ENCODE data around the gene GDF9. TPM values are rescaled to one million over a fixed set of nuclear protein-coding genes. Genes with fewer than 3 reads are reported as not detected.

The GDF9 gene
- total RNA-seq, 1 experiment from 2014 or later = 0.42 TPM

GRCh38 chr5:132901730-132902129 lies 35.5 kb upstream of the GDF9 start (continued):
- no peak for TF ChIP-seq ZNF263 (CRISPR knock-in tag; IDR thresholded peaks at IDR 0.05; ENCODE audit: low read depth)
- TF ChIP-seq, protein P1, sequence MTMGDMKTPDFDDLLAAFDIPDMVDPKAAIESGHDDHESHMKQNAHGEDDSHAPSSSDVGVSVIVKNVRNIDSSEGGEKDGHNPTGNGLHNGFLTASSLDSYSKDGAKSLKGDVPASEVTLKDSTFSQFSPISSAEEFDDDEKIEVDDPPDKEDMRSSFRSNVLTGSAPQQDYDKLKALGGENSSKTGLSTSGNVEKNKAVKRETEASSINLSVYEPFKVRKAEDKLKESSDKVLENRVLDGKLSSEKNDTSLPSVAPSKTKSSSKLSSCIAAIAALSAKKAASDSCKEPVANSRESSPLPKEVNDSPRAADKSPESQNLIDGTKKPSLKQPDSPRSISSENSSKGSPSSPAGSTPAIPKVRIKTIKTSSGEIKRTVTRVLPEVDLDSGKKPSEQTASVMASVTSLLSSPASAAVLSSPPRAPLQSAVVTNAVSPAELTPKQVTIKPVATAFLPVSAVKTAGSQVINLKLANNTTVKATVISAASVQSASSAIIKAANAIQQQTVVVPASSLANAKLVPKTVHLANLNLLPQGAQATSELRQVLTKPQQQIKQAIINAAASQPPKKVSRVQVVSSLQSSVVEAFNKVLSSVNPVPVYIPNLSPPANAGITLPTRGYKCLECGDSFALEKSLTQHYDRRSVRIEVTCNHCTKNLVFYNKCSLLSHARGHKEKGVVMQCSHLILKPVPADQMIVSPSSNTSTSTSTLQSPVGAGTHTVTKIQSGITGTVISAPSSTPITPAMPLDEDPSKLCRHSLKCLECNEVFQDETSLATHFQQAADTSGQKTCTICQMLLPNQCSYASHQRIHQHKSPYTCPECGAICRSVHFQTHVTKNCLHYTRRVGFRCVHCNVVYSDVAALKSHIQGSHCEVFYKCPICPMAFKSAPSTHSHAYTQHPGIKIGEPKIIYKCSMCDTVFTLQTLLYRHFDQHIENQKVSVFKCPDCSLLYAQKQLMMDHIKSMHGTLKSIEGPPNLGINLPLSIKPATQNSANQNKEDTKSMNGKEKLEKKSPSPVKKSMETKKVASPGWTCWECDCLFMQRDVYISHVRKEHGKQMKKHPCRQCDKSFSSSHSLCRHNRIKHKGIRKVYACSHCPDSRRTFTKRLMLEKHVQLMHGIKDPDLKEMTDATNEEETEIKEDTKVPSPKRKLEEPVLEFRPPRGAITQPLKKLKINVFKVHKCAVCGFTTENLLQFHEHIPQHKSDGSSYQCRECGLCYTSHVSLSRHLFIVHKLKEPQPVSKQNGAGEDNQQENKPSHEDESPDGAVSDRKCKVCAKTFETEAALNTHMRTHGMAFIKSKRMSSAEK (CRISPR knock-in tag; IDR thresholded peaks at IDR 0.05; ENCODE audit: borderline replicate concordance) = no peak
- TF ChIP-seq NR3C1 (CRISPR knock-in tag; conservative IDR thresholded peaks at IDR 0.05; ENCODE audit: low read depth) = no peak

- H3K9me3 Mint-ChIP-seq = no peaks in the 10 kb centered on the region
- no peaks in the 10 kb centered on the region for H3K4me1 Mint-ChIP-seq
- H3K27ac Mint-ChIP-seq = no peak overlapping the region
- TF ChIP-seq ZNF232 (CRISPR knock-in tag; IDR thresholded peaks at IDR 0.05) (no peak), ZNF317 (CRISPR knock-in tag; IDR thresholded peaks at IDR 0.05; ENCODE audit: borderline replicate concordance, low read depth) (no peak), ATF2 (CRISPR knock-in tag; IDR thresholded peaks at IDR 0.05; ENCODE audit: borderline replicate concordance, low read depth) (no peak), GRHL2 (CRISPR knock-in tag; IDR thresholded peaks at IDR 0.05; ENCODE audit: insufficient replicate concordance, severe bottlenecking) (no peak), ATF1 (CRISPR knock-in tag; IDR thresholded peaks at IDR 0.05) (no peak), EMX1 (CRISPR knock-in tag; IDR thresholded peaks at IDR 0.05) (no peak), NFATC4 (CRISPR knock-in tag; IDR thresholded peaks at IDR 0.05) (no peak), NR3C1 (CRISPR knock-in tag; conservative IDR thresholded peaks at IDR 0.05; ENCODE audit: low read depth) (no peak), ZNF281 (CRISPR knock-in tag; IDR thresholded peaks at IDR 0.05) (no peak), HMGA2 (CRISPR knock-in tag; IDR thresholded peaks at IDR 0.05) (no peak), FOXP4 (CRISPR knock-in tag; IDR thresholded peaks at IDR 0.05) (no peak), RORB (CRISPR knock-in tag; IDR thresholded peaks at IDR 0.05) (no peak), ZNF423 (CRISPR knock-in tag; IDR thresholded peaks at IDR 0.05) (no peak), TP53 (CRISPR knock-in tag; IDR thresholded peaks at IDR 0.05) (no peak), CREM (CRISPR knock-in tag; IDR thresholded peaks at IDR 0.05) (no peak)
- TF ChIP-seq, protein P2, sequence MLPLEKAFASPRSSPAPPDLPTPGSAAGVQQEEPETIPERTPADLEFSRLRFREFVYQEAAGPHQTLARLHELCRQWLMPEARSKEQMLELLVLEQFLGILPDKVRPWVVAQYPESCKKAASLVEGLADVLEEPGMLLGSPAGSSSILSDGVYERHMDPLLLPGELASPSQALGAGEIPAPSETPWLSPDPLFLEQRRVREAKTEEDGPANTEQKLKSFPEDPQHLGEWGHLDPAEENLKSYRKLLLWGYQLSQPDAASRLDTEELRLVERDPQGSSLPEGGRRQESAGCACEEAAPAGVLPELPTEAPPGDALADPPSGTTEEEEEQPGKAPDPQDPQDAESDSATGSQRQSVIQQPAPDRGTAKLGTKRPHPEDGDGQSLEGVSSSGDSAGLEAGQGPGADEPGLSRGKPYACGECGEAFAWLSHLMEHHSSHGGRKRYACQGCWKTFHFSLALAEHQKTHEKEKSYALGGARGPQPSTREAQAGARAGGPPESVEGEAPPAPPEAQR (CRISPR knock-in tag; IDR thresholded peaks at IDR 0.05) = no peak
- TF ChIP-seq, protein P3, sequence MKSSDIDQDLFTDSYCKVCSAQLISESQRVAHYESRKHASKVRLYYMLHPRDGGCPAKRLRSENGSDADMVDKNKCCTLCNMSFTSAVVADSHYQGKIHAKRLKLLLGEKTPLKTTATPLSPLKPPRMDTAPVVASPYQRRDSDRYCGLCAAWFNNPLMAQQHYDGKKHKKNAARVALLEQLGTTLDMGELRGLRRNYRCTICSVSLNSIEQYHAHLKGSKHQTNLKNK (CRISPR knock-in tag; IDR thresholded peaks at IDR 0.05) = no peak
- TF ChIP-seq, protein P4, sequence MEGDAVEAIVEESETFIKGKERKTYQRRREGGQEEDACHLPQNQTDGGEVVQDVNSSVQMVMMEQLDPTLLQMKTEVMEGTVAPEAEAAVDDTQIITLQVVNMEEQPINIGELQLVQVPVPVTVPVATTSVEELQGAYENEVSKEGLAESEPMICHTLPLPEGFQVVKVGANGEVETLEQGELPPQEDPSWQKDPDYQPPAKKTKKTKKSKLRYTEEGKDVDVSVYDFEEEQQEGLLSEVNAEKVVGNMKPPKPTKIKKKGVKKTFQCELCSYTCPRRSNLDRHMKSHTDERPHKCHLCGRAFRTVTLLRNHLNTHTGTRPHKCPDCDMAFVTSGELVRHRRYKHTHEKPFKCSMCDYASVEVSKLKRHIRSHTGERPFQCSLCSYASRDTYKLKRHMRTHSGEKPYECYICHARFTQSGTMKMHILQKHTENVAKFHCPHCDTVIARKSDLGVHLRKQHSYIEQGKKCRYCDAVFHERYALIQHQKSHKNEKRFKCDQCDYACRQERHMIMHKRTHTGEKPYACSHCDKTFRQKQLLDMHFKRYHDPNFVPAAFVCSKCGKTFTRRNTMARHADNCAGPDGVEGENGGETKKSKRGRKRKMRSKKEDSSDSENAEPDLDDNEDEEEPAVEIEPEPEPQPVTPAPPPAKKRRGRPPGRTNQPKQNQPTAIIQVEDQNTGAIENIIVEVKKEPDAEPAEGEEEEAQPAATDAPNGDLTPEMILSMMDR (IDR thresholded peaks at IDR 0.05) = no peak
- TF ChIP-seq, protein P5, sequence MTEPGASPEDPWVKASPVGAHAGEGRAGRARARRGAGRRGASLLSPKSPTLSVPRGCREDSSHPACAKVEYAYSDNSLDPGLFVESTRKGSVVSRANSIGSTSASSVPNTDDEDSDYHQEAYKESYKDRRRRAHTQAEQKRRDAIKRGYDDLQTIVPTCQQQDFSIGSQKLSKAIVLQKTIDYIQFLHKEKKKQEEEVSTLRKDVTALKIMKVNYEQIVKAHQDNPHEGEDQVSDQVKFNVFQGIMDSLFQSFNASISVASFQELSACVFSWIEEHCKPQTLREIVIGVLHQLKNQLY (CRISPR knock-in tag; IDR thresholded peaks at IDR 0.05) = no peak
- DNase-seq (ENCODE audit: low spot score) (no peak), ATAC-seq (no peak)
- H3K4me3 Mint-ChIP-seq = no peak overlapping the region
- H3K36me3 Mint-ChIP-seq = peaks cover 32% of the 10 kb centered on the region
- CTCF ChIA-PET = no interaction called here
- POLR2A ChIA-PET = no interaction called here
- no peaks in the 10 kb centered on the region for H3K27me3 Mint-ChIP-seq (ENCODE audit: low read depth)
Measured at GRCh38 chr5:132901036-132901435, 34.8 kb upstream of the GDF9 start.
